B cell (primary cell): Measurements from ENCODE around the gene TSTD1. TPM values are rescaled to one million over a fixed set of nuclear protein-coding genes. Genes with fewer than 3 reads are reported as not detected.

Experiments
- ATAC-seq: fragments of 200-7000 bp; cut with Tn5 transposase; one replicate; pipeline ENCODE4 v1.10.0; 2021; ENCODE audit warnings: low read depth, mild to moderate bottlenecking, moderate number of reproducible peaks, moderate library complexity
- CTCF ChIA-PET: fragments of 350-600 bp; sonication (Branson Sonifier 250); formaldehyde crosslinking; loops from one replicate; lab custom pipeline; 2021; ENCODE audit warnings: antibody characterized with exemption, inconsistent platforms; lab: Charles Lee
- POLR2A ChIA-PET: fragments of 350-600 bp; sonication (Branson Sonifier 250); formaldehyde crosslinking; loops from one replicate; lab custom pipeline; 2021; ENCODE audit warnings: antibody characterized with exemption; lab: Charles Lee
- DNase-seq: peaks from one replicate; pipeline ENCODE4 v3.0.0; 2013
- H2AFZ ChIP-seq: 2 replicates; pipeline ENCODE4 v1.6.1; 2012; ENCODE audit warnings: mild to moderate bottlenecking, low read depth, low read length; ENCODE audit not compliant: insufficient read depth, poor library complexity, severe bottlenecking
- H3K27ac ChIP-seq, 2 donors: 1 replicate in 1 of 2; 2 replicates in 1 of 2; pipeline ENCODE4 v1.5.1; 2012 to 2013; ENCODE audit warnings: low read length in 2 of 2, mild to moderate bottlenecking in 2 of 2, moderate library complexity in 1 of 2
- H3K27me3 ChIP-seq, 4 experiments: fragments of 200-600 bp in 1 of 4; sonication (generic) in 1 of 4; replicated peaks in 1 of 4; 1 replicate in 2 of 4; 2 replicates in 2 of 4; pipeline versions ENCODE4 v1.6.1 to v1.7.0; 2013 to 2016; ENCODE audit warnings: low read length in 3 of 4, mild to moderate bottlenecking in 2 of 4, mixed read lengths in 1 of 4, moderate library complexity in 1 of 4; ENCODE audit not compliant: insufficient read depth in 4 of 4, control insufficient read depth in 3 of 4; ENCODE audit errors: control extremely low read depth in 1 of 4
- H3K36me3 ChIP-seq, 2 experiments: replicated peaks in 1 of 2; 1 replicate in 1 of 2; 2 replicates in 1 of 2; pipeline versions ENCODE4 v1.6.1 to v1.7.1; 2013; ENCODE audit warnings: low read length in 1 of 2; ENCODE audit not compliant: insufficient read depth in 2 of 2, control insufficient read depth in 1 of 2; ENCODE audit errors: control extremely low read depth in 1 of 2, extremely low read depth in 1 of 2
- H3K4me1 ChIP-seq, 2 donors: fragments of 200-600 bp in 1 of 2; sonication (generic) in 1 of 2; 1 replicate in 1 of 2; 2 replicates in 1 of 2; pipeline versions ENCODE4 v1.5.1 to v1.6.1; 2013 to 2017; ENCODE audit warnings: low read length in 2 of 2; ENCODE audit not compliant: control insufficient read depth in 2 of 2, insufficient read depth in 2 of 2
- H3K4me2 ChIP-seq: replicated peaks from 2 replicates; pipeline ENCODE3; 2012; ENCODE audit warnings: mild to moderate bottlenecking, low read depth, low read length; ENCODE audit not compliant: poor library complexity, severe bottlenecking
- H3K4me3 ChIP-seq, 5 experiments: fragments of 200-600 bp in 1 of 5; sonication (generic) in 1 of 5; 1 replicate in 3 of 5; 2 replicates in 2 of 5; pipeline versions ENCODE4 v1.5.1 to v1.7.0; 2011 to 2016; ENCODE audit warnings: low read length in 4 of 5, mild to moderate bottlenecking in 4 of 5, low read depth in 2 of 5, control low read depth in 1 of 5, moderate library complexity in 1 of 5; ENCODE audit not compliant: insufficient read depth in 1 of 5; ENCODE audit errors: control extremely low read depth in 1 of 5, extremely low read depth in 1 of 5
- H3K79me2 ChIP-seq: fragments of 200-600 bp; sonication (generic); one replicate; pipeline ENCODE4 v1.6.0; 2016; ENCODE audit warnings: low read length; ENCODE audit not compliant: control insufficient read depth, insufficient read depth
- H3K9ac ChIP-seq: fragments of 200-600 bp; sonication (generic); 2 replicates; pipeline ENCODE4 v1.6.1; 2017; ENCODE audit warnings: mild to moderate bottlenecking, low read length, moderate library complexity
- H3K9me3 ChIP-seq, 3 donors: one replicate each; pipeline versions ENCODE4 v1.6.1 to v1.7.1; 2013; ENCODE audit warnings: low read length in 2 of 3; ENCODE audit not compliant: control insufficient read depth in 2 of 3, insufficient read depth in 1 of 3; ENCODE audit errors: control extremely low read depth in 1 of 3
- H4K20me1 ChIP-seq: 2 replicates; pipeline ENCODE4 v1.6.0; 2012; ENCODE audit warnings: mild to moderate bottlenecking, low read length; ENCODE audit not compliant: insufficient read depth, control insufficient read depth, poor library complexity, severe bottlenecking
- H3K27ac Mint-ChIP-seq: one replicate; pipeline ENCODE4 v1.8.0; 2021; ENCODE audit warnings: mixed read lengths
- H3K27me3 Mint-ChIP-seq: one replicate; pipeline ENCODE4 v1.8.0; 2021; ENCODE audit warnings: mixed read lengths
- H3K4me1 Mint-ChIP-seq: one replicate; pipeline ENCODE4 v1.8.0; 2021; ENCODE audit warnings: mixed read lengths
- H3K4me3 Mint-ChIP-seq: one replicate; pipeline ENCODE4 v1.8.0; 2021; ENCODE audit warnings: mixed read lengths
- H3K9me3 Mint-ChIP-seq: one replicate; pipeline ENCODE4 v1.8.0; 2022; ENCODE audit warnings: mixed read lengths; ENCODE audit not compliant: insufficient read depth
- EZH2 ChIP-seq: IDR thresholded peaks from 2 replicates; pipeline ENCODE4 v1.6.1; 2012; ENCODE audit warnings: borderline replicate concordance, low read depth, mild to moderate bottlenecking, moderate library complexity, low read length; ENCODE audit not compliant: insufficient read depth, poor library complexity, severe bottlenecking
- WGBS: methylation state at CpG from one replicate; pipeline ENCODE4 v1.1.5; 2013; ENCODE audit warnings: missing lambda C conversion rate; ENCODE audit not compliant: insufficient coverage; 5-methylcytosine and 5-hydroxymethylcytosine counted together
- intact Hi-C: fragments of 100-400 bp; cut with micrococcal nuclease; formaldehyde crosslinking; loops from one replicate; pipeline ENCODE4 v1.10.0; 2022
- polyA plus RNA-seq: library from polyadenylated mRNA; depleted of rRNA; stranded (reverse); fragments of >200 nt; gene quantifications from 2 replicates; pipeline ENCODE4 v1.2.3, GENCODE V29; 2012
- total RNA-seq, 2 donors: library from RNA; stranded (reverse); fragments of 120-200 nt in 1 of 2; gene quantifications; 1 replicate in 1 of 2; 2 replicates in 1 of 2; pipeline versions ENCODE4 v1.2.3 to v1.2.4, GENCODE V29; 2013 to 2022
- TF ChIP-seq, protein P1 (sequence below): fragments of 200-600 bp; IDR thresholded peaks from one replicate; pipeline ENCODE4 v1.8.0; 2022; ENCODE audit warnings: antibody characterized with exemption, mild to moderate bottlenecking

TSTD1 gene
- total and polyA plus RNA-seq, 2 donors (not counting 1 experiment from before 2014, with no cell fraction given) = 85.6 to 242 TPM

- Histone ChIP-seq H3K36me3 (peaks cover 0 to 3% of the 10 kb centered on the region in 2 experiments), H3K79me2 (peaks cover 53% of the 10 kb centered on the region), H2AFZ (peak overlapping the region; percentile 27), H3K4me3 (no peak overlapping the region), H3K4me1 (peaks cover 20 to 35% of the 10 kb centered on the region in 2 donors), H3K27me3 (no peaks in the 10 kb centered on the region), H3K27ac (no peak overlapping the region), H3K9ac (no peak overlapping the region), H3K9me3 (no peaks in the 10 kb centered on the region), H4K20me1 (peaks cover 12% of the 10 kb centered on the region), H3K4me2 (no peak overlapping the region)
- POLR2A ChIA-PET = interaction anchor here (0.5 to 6.8 kb wide), 5 partner anchors 22 to 94 kb away, joined by 3 to 108 read pairs (median 4); partner anchors contain the start of genes KLHDC9, PPOX and USF1
- H3K27me3 Mint-ChIP-seq = no peaks in the 10 kb centered on the region
- peak overlapping the region; percentile 12 for H3K27ac Mint-ChIP-seq
- peak; percentile 71 for DNase-seq
- TF ChIP-seq, protein P1, sequence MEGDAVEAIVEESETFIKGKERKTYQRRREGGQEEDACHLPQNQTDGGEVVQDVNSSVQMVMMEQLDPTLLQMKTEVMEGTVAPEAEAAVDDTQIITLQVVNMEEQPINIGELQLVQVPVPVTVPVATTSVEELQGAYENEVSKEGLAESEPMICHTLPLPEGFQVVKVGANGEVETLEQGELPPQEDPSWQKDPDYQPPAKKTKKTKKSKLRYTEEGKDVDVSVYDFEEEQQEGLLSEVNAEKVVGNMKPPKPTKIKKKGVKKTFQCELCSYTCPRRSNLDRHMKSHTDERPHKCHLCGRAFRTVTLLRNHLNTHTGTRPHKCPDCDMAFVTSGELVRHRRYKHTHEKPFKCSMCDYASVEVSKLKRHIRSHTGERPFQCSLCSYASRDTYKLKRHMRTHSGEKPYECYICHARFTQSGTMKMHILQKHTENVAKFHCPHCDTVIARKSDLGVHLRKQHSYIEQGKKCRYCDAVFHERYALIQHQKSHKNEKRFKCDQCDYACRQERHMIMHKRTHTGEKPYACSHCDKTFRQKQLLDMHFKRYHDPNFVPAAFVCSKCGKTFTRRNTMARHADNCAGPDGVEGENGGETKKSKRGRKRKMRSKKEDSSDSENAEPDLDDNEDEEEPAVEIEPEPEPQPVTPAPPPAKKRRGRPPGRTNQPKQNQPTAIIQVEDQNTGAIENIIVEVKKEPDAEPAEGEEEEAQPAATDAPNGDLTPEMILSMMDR = peak; percentile 81
- TF ChIP-seq EZH2 = no peak
- 36% methylated on average over 5 of the region's 9 CpGs for WGBS
- no peaks in the 10 kb centered on the region for H3K9me3 Mint-ChIP-seq
- peaks cover 37% of the 10 kb centered on the region for H3K4me1 Mint-ChIP-seq
- H3K4me3 Mint-ChIP-seq = no peak overlapping the region
- no peak for ATAC-seq
- intact Hi-C loops = no loop called here
- CTCF ChIA-PET = interaction anchor here (0.9 to 8.9 kb wide), 16 partner anchors 13 to 274 kb away, joined by 3 to 142 read pairs (median 5); partner anchors contain the start of genes DEDD, KLHDC9, PPOX and UFC1
Measured at GRCh38 chr1:161071886-161072371, 33.2 kb upstream of the TSTD1 start.

DNA sequence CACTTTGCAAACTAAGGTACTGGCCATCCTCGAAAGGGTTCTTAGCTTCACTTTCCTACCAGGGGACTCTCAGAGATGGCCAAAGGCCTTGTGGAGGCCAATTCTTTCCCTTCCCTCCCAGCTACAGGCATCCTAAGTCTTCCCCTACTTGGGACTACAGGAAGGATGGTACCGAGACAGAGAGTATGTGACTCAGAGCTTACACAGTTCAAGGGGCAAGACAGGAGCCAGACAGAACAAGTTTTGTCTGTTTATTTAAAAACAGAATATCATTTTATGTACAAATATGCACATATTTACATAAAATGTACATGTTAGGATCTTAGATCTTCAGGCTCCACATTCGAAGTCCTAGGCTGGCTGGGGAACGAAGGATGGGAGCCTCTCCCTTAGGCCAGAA is 32.0 kb upstream of the TSTD1 start:
- peaks cover 17% of the 10 kb centered on the region for H4K20me1 ChIP-seq
- Mint-ChIP-seq H3K9me3 (no peaks in the 10 kb centered on the region), H3K27me3 (no peaks in the 10 kb centered on the region), H3K4me1 (peaks cover 44% of the 10 kb centered on the region), H3K27ac (peak overlapping the region; percentile 83), H3K4me3 (no peak overlapping the region)
- no peak overlapping the region for H3K4me3 ChIP-seq
- H3K4me1 ChIP-seq = peaks cover 30 to 46% of the 10 kb centered on the region in 2 donors
- no peaks in the 10 kb centered on the region for H3K9me3 ChIP-seq
- H3K36me3 ChIP-seq = peaks cover 0 to 8% of the 10 kb centered on the region in 2 experiments
- DNase-seq = no peak
- ChIA-PET CTCF (interaction anchor here (0.8 to 8.9 kb wide), 23 partner anchors 8 to 315 kb away, joined by 3 to 142 read pairs (median 5); partner anchors contain the start of genes DEDD, F11R, ITLN2 and KLHDC9), POLR2A (interaction anchor here (0.6 to 6.8 kb wide), 5 partner anchors 25 to 81 kb away, joined by 3 to 108 read pairs (median 3); partner anchors contain the start of genes KLHDC9 and USF1)
- intact Hi-C loops = no loop called here
- H2AFZ ChIP-seq = no peak overlapping the region
- no CpG with 5 or more reads among the region's 4 CpGs for WGBS
- TF ChIP-seq, protein P1 = no peak
- TF ChIP-seq EZH2 = no peak
- peak overlapping the region; percentile 95 to 96 for H3K27ac ChIP-seq
- no peak overlapping the region for H3K9ac ChIP-seq
- H3K27me3 ChIP-seq = no peaks in the 10 kb centered on the region
- peaks cover 64% of the 10 kb centered on the region for H3K79me2 ChIP-seq
- no peak for ATAC-seq
- no peak overlapping the region for H3K4me2 ChIP-seq
